MCF 10A (cell line): ENCODE data around the gene GRIK3. TPM values are rescaled to one million over a fixed set of nuclear protein-coding genes. Genes with fewer than 3 reads are reported as not detected.

Experiments
- BruUV-seq: library from RNA; stranded (reverse); fragments of 400-500 nt; replicated peaks from 2 replicates; lab custom pipeline; 2021; lab: Mats Ljungman, UMichigan
- CTCF ChIA-PET: fragments of 300-600 bp; sonication (Branson Sonifier 250); formaldehyde crosslinking; extraction: SDS; loops from one replicate; lab custom pipeline; 2021; ENCODE audit warnings: antibody characterized with exemption, inconsistent platforms; lab: Yijun Ruan, JAX
- POLR2A ChIA-PET: fragments of 300-600, 350-650 bp; sonication (Branson Sonifier 250); formaldehyde crosslinking; extraction: SDS; loops from one replicate; lab custom pipeline; 2020; ENCODE audit warnings: antibody characterized with exemption, inconsistent platforms; lab: Yijun Ruan, JAX
- DNase-seq: peaks from one replicate; pipeline ENCODE4 v3.0.0-alpha.2; 2018; ENCODE audit not compliant: unreplicated experiment
- H3K27ac Mint-ChIP-seq: one replicate; pipeline ENCODE4 v1.8.0; 2022; ENCODE audit warnings: mild to moderate bottlenecking, low read depth, mixed read lengths; ENCODE audit not compliant: unreplicated experiment
- H3K27me3 Mint-ChIP-seq: one replicate; pipeline ENCODE4 v1.8.0; 2022; ENCODE audit warnings: mixed read lengths; ENCODE audit not compliant: insufficient read depth, unreplicated experiment
- H3K36me3 Mint-ChIP-seq: one replicate; pipeline ENCODE4 v1.8.0; 2022; ENCODE audit warnings: mild to moderate bottlenecking, moderate library complexity, mixed read lengths; ENCODE audit not compliant: insufficient read depth, unreplicated experiment
- H3K4me1 Mint-ChIP-seq: one replicate; pipeline ENCODE4 v1.8.0; 2022; ENCODE audit warnings: mixed read lengths; ENCODE audit not compliant: insufficient read depth, unreplicated experiment
- H3K4me3 Mint-ChIP-seq: one replicate; pipeline ENCODE4 v1.8.0; 2022; ENCODE audit warnings: mild to moderate bottlenecking, moderate library complexity, mixed read lengths; ENCODE audit not compliant: unreplicated experiment
- H3K9me3 Mint-ChIP-seq: one replicate; pipeline ENCODE4 v1.8.0; 2022; ENCODE audit warnings: mixed read lengths; ENCODE audit not compliant: unreplicated experiment
- CTCF ChIP-seq: fragments of 200-600 bp; IDR thresholded peaks from one replicate; pipeline ENCODE4 v1.8.0; 2022; ENCODE audit warnings: antibody characterized with exemption, mild to moderate bottlenecking; ENCODE audit not compliant: unreplicated experiment
- intact Hi-C: fragments of 100-400 bp; cut with micrococcal nuclease; formaldehyde crosslinking; loops from 2 replicates; pipeline ENCODE4 v1.14.1; 2022
- total RNA-seq: library from RNA; stranded (reverse); gene quantifications from 2 replicates; pipeline ENCODE4 v1.2.3, GENCODE V29; 2022

The GRIK3 gene
- total RNA-seq, 1 experiment from 2014 or later = not detected

- no peak for TF ChIP-seq CTCF
- H3K9me3 Mint-ChIP-seq = peaks cover 15% of the 10 kb centered on the region
- no peak overlapping the region for H3K4me3 Mint-ChIP-seq
- H3K27me3 Mint-ChIP-seq = peaks cover 12% of the 10 kb centered on the region
- CTCF ChIA-PET = no interaction called here
- BruUV-seq = no TSS peak
- POLR2A ChIA-PET = no interaction called here
- no peaks in the 10 kb centered on the region for H3K36me3 Mint-ChIP-seq
- no peak overlapping the region for H3K27ac Mint-ChIP-seq
- intact Hi-C loops = no loop called here
- no peak for DNase-seq
- H3K4me1 Mint-ChIP-seq = no peaks in the 10 kb centered on the region
These were observed 7.2 kb upstream of the GRIK3 start for GRCh38 chr1:37041483-37041882.

DNA sequence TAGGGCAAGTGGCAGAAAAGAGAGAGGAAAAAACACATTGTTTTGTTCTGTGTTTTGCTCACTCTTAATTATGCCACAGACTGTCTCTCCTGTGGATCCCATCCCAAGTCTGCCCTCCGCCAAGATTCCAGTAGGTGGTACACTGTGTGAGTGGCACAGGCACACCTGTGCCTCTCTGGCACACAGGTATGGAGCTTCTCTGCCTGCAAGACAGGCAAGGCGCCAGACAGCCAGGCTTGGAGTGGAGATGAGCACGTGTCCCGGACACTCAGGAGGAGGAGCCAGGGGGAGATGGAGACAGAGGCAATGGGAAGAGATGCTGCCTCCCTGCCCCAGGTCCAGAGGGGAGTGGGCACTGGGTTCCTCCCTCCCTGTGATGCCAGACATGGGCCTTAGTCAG is 6.5 kb upstream of the GRIK3 start:
- ChIA-PET POLR2A (no interaction called here), CTCF (interaction anchor here (0.6 to 0.7 kb wide), 2 partner anchors 9 to 559 kb away, joined by 3 read pairs; no protein-coding TSS in a partner anchor)
- Mint-ChIP-seq H3K4me1 (no peaks in the 10 kb centered on the region), H3K4me3 (no peak overlapping the region), H3K27me3 (peaks cover 12% of the 10 kb centered on the region), H3K27ac (no peak overlapping the region), H3K9me3 (peaks cover 11% of the 10 kb centered on the region), H3K36me3 (no peaks in the 10 kb centered on the region)
- DNase-seq = no peak
- no peak for TF ChIP-seq CTCF
- intact Hi-C loops = no loop called here
- no TSS peak for BruUV-seq

GRCh38 chr1:37040261-37040660 is 5.9 kb upstream of the GRIK3 start:
- H3K4me3 Mint-ChIP-seq = no peak overlapping the region
- CTCF ChIA-PET = interaction anchor here (0.6 to 0.7 kb wide), 2 partner anchors 9 to 558 kb away, joined by 3 read pairs; no protein-coding TSS in a partner anchor
- POLR2A ChIA-PET = no interaction called here
- no peaks in the 10 kb centered on the region for H3K4me1 Mint-ChIP-seq
- no peak for TF ChIP-seq CTCF
- BruUV-seq = no TSS peak
- no peaks in the 10 kb centered on the region for H3K36me3 Mint-ChIP-seq
- H3K9me3 Mint-ChIP-seq = peaks cover 8% of the 10 kb centered on the region
- intact Hi-C loops = no loop called here
- peaks cover 12% of the 10 kb centered on the region for H3K27me3 Mint-ChIP-seq
- no peak for DNase-seq
- no peak overlapping the region for H3K27ac Mint-ChIP-seq

- H3K27me3 Mint-ChIP-seq = peaks cover 12% of the 10 kb centered on the region
- intact Hi-C loops = loop anchor here (1.0 kb wide), 1 partner anchor 335 kb away; no protein-coding TSS in a partner anchor
- H3K4me1 Mint-ChIP-seq = no peaks in the 10 kb centered on the region
- BruUV-seq = no TSS peak
- no peak for TF ChIP-seq CTCF
- ChIA-PET CTCF (interaction anchor here (0.6 to 0.7 kb wide), 2 partner anchors 258 to 400 kb away, joined by 4 read pairs; no protein-coding TSS in a partner anchor), POLR2A (no interaction called here)
- H3K27ac Mint-ChIP-seq = no peak overlapping the region
- DNase-seq = peak; percentile 21
- H3K9me3 Mint-ChIP-seq = peaks cover 8% of the 10 kb centered on the region
- no peak overlapping the region for H3K4me3 Mint-ChIP-seq
- no peaks in the 10 kb centered on the region for H3K36me3 Mint-ChIP-seq
These were observed 4.1 kb upstream of the GRIK3 start for GRCh38 chr1:37038227-37039093.
